ENCODE data around the gene PARN.

The PARN gene

DNA sequence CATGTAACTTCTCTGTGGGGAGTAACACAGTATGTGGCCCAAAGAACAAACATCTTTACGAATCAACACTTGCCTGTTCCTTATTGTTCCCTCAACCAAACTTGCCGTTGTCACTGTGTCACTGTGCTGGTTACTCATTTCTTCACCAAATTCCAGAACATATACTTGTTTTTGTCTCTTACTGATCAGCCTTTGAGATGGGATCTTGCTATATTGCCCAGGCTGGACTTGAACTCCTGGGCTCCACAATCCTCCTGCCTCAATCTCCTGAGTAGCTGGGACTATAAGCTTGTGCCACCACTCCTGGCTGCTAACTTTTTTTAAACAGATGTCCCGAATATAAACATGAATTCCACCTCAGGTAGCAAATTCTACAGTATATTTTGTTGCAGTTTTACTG, 115.1 kb downstream of the PARN start:
- DNase-seq (ENCODE audit: insufficient read length), result no peak
- FAIRE-seq, result no peak
- no peak for TF ChIP-seq POLR2AphosphoS5 (IDR thresholded peaks at IDR 0.05; ENCODE audit: low read depth, low read length)
- TF ChIP-seq TAF1 (IDR thresholded peaks at IDR 0.05; ENCODE audit: borderline replicate concordance, low read depth, low read length), result no peak
- TF ChIP-seq POLR2A (IDR thresholded peaks at IDR 0.05; ENCODE audit: low read depth, low read length), result no peak

DNA sequence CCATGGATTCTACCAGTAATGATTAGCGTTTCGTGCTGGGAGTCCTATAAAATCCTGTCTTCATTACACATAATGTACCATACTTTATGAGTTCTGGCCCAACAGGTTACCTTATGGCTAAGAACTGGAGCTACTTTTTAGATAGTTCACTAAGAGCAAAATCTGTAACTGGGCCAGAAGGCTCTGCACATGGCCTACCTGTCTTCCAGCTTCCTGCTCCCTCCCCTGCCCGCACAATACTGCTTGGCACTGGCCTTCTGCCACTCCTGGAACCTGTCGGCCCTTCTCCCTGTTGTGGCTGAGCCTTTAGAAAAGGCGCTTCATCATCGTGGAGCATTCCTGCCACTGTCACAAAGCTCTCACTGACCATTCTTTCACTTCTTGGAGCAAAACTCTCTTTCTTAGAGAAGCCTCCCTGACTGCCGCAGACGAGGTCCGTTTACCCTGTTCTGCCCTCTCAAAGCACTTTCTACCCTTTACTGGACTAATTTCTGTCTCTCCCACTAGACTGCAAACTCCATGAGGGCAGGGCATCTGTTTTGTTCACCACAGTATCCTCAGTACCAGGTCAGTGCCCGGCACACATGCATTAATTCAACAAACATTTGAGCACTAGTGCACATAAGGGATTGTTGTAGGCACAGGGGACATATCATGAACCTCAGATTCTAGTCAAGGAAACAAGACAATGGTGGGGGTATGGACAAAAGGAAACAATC, 116.5 kb downstream of the PARN start:
- DNase-seq (ENCODE audit: insufficient read length), result no peak
- FAIRE-seq, result no peak
- TF ChIP-seq POLR2AphosphoS5 (IDR thresholded peaks at IDR 0.05; ENCODE audit: low read depth, low read length) (no peak), POLR2A (IDR thresholded peaks at IDR 0.05; ENCODE audit: low read depth, low read length) (no peak), TAF1 (IDR thresholded peaks at IDR 0.05; ENCODE audit: borderline replicate concordance, low read depth, low read length) (no peak)

DNA sequence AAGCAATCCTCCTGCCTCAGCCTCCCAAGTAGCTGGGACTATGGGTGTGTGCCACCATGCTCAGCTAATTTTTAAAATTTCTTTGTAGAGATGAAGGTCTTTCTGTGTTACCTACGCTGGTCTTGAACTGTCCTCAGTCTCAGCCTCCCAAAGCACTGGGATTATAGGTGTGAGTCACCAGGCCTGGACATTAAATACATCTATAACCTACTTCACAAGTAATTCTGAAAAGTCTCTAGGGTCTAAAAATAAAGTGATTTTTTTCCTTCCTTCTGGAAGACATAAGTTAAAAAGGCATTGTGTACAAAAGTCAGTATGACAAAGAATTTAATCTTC, 118.3 kb downstream of the PARN start:
- DNase-seq (ENCODE audit: insufficient read length) (no peak), FAIRE-seq (no peak)
- TF ChIP-seq TAF1 (IDR thresholded peaks at IDR 0.05; ENCODE audit: borderline replicate concordance, low read depth, low read length), result no peak

DNA sequence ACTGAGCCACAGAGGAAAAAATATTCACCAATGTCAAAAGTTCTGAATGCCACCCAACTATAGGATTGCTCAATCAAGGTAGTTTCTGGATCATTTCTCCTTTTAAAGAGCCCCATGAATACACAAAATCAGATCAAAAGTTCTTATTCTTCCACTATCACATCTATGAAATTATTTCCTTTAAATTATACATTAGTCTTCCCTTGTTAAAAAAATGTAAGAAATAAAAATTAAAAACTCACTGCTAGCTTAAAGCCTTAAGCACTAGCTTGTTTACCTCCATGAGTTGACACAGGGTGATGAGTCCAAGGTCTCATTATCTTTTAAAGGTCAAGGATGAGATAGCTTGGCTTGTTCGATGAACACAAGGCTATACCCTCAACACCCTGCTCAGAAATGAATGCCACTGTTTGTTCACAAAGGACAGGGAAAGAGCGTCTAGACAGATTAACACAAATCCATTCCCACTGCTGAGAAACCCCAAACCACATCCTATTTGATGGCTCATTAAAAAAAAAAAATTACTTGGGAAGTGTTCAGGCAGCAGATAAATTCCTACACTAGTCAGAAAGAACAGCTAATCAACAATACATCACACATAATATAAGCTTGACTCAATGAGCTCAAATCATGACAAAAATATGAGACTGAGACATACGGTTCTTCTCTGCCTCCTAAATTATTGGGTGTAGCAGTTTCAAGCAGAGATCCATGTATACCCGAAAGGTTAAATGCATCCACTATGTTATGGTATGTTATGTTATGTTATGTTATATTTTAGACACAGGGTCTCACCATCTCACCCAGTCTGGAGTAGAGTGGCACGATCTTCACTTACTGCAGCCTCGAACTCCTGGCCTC, 118.9 kb downstream of the PARN start:
- no peak for TF ChIP-seq POLR2A (IDR thresholded peaks at IDR 0.05; ENCODE audit: low read depth, low read length)
- no peak for TF ChIP-seq POLR2AphosphoS5 (IDR thresholded peaks at IDR 0.05; ENCODE audit: low read depth, low read length)
- no peak for TF ChIP-seq TAF1 (IDR thresholded peaks at IDR 0.05; ENCODE audit: borderline replicate concordance, low read depth, low read length)
- no peak for DNase-seq (ENCODE audit: insufficient read length)
- FAIRE-seq, result no peak

DNA sequence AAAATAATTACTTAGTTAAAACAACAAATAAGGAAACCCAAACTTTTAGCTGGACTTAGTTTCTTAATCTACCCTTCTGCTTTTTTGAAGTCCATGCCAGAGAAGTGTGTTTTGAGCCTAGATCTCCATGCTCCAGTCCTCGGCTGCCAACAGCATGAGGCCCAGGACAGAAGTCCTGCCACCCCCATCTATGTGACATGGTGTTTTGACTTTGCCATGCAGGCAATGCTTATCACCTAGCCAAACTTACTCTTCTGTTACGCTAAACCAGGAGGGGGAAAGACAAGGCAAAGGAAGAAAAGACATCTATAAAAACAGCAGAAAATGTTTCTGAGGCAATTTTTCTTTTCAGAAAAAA, 119.5 kb downstream of the PARN start:
- FAIRE-seq, result no peak
- no peak for DNase-seq (ENCODE audit: insufficient read length)
- TF ChIP-seq POLR2AphosphoS5 (IDR thresholded peaks at IDR 0.05; ENCODE audit: low read depth, low read length), result no peak
- TF ChIP-seq TAF1 (IDR thresholded peaks at IDR 0.05; ENCODE audit: borderline replicate concordance, low read depth, low read length), result no peak
- no peak for TF ChIP-seq POLR2A (IDR thresholded peaks at IDR 0.05; ENCODE audit: low read depth, low read length)

DNA sequence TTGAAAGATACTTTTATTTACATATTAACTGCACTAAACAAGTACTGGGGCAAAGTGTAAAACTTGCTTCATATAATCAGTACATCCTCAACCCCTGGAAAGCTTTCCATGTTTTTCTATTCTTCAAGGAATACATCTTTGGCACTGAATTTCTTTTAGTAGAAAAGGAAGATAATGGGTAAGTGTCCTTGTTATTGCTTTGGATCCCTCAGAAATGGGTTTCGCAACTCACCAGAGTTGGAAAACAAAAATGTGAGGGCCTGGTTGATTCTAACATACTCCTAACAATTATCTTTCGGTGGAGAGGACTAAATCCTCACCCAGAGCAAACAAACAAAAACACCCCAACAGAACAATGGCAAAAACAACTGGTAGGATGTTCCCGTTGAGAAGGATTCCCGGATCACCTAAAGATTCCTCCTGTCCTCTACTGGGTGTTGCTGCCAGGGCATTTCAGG, 120.4 kb downstream of the PARN start:
- FAIRE-seq (no peak), DNase-seq (ENCODE audit: insufficient read length) (no peak)
- no peak for TF ChIP-seq TAF1 (IDR thresholded peaks at IDR 0.05; ENCODE audit: borderline replicate concordance, low read depth, low read length)
- TF ChIP-seq POLR2AphosphoS5 (IDR thresholded peaks at IDR 0.05; ENCODE audit: low read depth, low read length), result no peak
- no peak for TF ChIP-seq POLR2A (IDR thresholded peaks at IDR 0.05; ENCODE audit: low read depth, low read length)

DNA sequence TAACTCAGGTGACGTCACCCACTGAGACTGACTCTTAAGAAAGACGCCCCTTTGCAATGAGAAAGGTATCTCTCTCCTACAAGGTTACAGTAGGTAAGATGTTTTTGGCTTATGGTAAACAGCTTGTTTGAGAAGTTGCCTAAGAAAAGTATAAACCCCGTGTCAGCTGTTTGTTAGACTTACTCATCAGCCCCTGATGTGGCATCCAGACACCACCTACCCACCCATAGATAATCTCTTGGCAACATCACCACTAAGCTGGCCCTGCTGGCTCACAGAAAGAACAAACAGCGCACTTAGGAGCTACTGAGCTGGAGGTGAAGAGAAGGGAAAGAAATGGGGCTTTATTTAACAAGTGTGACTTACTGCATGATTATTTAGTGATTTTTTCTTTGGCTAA, 121.0 kb downstream of the PARN start:
- FAIRE-seq, result no peak
- no peak for TF ChIP-seq TAF1 (IDR thresholded peaks at IDR 0.05; ENCODE audit: borderline replicate concordance, low read depth, low read length)
- DNase-seq (ENCODE audit: insufficient read length), result no peak

DNA sequence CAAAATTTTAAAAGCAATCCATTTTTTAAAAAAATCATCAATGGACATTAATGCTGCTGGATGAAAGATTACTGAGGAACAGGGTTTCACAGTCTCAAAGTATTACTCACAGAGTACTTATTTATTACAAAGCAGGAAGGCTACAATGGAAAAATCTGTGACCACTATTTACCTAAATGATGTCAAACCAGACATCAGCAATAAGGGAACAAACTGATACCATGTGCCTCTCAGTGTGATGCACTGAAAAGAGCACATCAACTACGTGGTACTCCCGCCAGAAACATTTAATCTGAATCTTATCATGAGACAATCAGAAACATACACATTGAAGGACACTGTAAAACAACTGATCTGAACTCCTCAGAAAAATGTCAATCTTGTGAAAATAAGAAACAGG, 124.2 kb downstream of the PARN start:
- TF ChIP-seq POLR2AphosphoS5 (IDR thresholded peaks at IDR 0.05; ENCODE audit: low read depth, low read length), result no peak
- FAIRE-seq (no peak), DNase-seq (ENCODE audit: insufficient read length) (no peak)

DNA sequence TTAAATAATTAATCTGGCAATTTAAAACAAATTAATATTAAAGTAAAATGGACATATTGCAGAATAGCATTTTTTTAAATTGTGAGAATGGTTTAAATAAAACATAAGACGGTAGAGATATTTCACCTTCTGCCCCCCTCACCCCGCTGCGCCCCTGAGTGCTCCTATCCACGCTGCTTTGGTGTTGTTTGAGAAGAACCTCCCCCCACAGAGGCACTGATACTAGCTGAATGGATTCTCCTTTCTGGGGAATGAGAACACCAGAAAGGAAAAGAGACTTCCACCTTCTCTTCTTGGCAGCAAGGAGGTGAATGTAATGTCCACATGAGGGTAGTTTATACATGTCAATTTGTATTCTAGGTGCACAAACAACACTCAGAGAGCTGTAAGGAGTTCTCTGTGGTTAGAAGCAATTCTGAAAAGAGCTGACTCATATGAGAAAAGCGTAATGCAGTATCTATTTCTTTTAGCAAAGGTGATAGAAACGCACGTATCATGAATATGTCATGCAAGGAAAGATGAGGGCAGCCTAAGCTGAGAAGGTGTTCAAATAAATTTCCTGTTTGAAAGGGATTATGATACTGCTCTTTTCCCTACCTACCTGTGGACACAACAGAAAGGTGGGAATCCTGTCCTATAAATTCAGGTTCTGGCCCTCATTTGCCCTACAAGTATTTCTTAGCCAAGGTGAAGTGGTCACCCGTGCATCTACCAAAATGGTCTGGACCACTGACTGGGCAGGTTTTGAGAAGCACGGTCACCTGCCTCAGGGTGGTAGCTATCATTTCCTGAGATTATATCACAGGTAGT, 126.9 kb downstream of the PARN start:
- FAIRE-seq, result peak; percentile 78
- TF ChIP-seq POLR2AphosphoS5 (IDR thresholded peaks at IDR 0.05; ENCODE audit: low read depth, low read length) (no peak), POLR2A (IDR thresholded peaks at IDR 0.05; ENCODE audit: low read depth, low read length) (no peak), TAF1 (IDR thresholded peaks at IDR 0.05; ENCODE audit: borderline replicate concordance, low read depth, low read length) (no peak)
- no peak for DNase-seq (ENCODE audit: insufficient read length)

DNA sequence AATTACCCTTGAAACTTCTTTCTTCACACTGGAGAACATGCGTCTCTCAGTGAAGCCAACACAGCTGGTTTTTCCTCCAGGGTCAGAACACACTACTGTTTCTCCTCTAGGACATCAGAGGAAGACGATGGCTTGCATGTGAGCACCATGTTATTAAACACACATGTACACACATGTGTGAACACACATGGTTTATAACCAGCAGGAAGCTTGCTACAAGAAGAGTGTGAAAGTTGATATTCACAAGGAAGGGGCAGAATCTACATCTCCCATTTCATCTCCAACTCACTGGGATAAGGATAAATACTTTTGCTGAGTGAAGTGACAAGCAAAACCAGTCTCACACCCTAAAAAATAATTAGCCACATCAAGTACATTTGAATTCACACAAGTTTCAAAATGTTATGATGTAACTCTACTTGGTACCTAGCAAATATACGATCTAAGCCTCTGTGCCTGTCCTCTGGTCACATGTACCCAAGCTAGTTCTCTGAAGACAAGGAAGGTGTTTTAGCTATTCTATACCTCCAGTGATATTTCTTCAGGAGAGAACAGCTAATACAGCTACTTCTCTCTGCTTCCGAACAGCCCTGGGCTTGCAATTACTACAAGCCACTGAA, 127.7 kb downstream of the PARN start:
- FAIRE-seq, result no peak

DNA sequence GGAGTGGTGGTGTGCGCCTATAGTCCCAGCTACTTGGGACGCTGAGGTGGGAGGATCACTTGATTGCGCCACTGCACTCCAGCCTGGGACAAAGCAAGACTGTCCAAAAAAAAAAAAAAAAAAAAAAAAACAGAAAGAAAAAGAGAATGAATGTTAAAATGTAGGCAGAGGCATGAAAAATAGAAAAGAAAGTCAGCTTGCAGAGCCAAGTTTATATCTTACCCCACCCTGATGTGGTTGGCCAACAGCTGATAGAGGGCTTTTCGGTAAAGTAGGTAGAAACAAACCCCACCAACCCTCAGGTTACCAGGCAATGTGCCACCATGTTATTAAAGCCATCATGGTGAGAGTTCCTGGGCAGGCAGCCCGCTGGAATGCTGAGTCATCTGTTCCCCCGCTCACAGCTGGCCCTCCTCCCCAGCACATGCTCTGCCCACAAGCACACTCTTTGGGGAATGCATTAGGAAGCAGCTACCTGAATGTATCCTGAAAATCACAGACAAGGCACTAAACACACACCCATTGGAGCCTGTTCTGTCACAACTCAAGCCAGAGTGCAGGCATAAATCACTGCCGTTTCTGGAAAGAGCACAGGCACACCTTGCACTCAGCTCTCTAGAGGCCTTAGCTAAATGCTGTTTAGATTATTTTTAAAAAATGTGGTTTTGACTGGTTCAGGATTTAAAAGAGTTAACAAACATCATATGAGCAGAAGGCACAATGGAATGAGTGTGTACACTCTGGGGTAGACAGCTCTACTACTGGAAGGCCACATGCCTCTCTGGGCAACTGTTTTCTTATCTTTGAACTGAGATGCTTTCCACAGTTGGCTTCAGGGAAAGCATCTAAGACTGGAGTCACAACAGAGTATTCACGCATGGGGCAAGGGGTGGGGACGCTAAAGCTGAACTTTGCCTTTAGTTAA, 128.5 kb downstream of the PARN start:
- DNase-seq (ENCODE audit: insufficient read length) (no peak), FAIRE-seq (peak; percentile 40)
- TF ChIP-seq POLR2A (IDR thresholded peaks at IDR 0.05; ENCODE audit: low read depth, low read length) (no peak), TAF1 (IDR thresholded peaks at IDR 0.05; ENCODE audit: borderline replicate concordance, low read depth, low read length) (no peak), POLR2AphosphoS5 (IDR thresholded peaks at IDR 0.05; ENCODE audit: low read depth, low read length) (no peak)

More for the DNA sequence above, 127.7 kb downstream of the PARN start:
- no peak for DNase-seq (ENCODE audit: insufficient read length)
- TF ChIP-seq TAF1 (IDR thresholded peaks at IDR 0.05; ENCODE audit: borderline replicate concordance, low read depth, low read length), result no peak
